Memory B cell (primary cell): ENCODE measurements around the gene SDK1.
"Not testable (repeated sequence)": the region's sequence is repeated elsewhere in the genome, so short reads cannot be mapped to it uniquely, and the experiment has no call there.

Experiments used
- ATAC-seq: fragments of 150-1000 bp; cut with Tn5 transposase; 2 replicates; pipeline ENCODE4 v1.10.0; 2021; ENCODE audit warnings: low read depth, mild to moderate bottlenecking, moderate library complexity
- DNase-seq, 2 donors: peaks; one replicate each; pipeline ENCODE4 v3.0.0; 2022; ENCODE audit warnings: low spot score in 2 of 2
- H3K27ac Mint-ChIP-seq: one replicate; pipeline ENCODE4 v1.8.0; 2022; ENCODE audit warnings: mild to moderate bottlenecking, moderate library complexity, mixed read lengths
- H3K27me3 Mint-ChIP-seq: one replicate; pipeline ENCODE4 v1.8.0; 2022; ENCODE audit warnings: mixed read lengths
- H3K36me3 Mint-ChIP-seq: one replicate; pipeline ENCODE4 v1.8.0; 2022; ENCODE audit warnings: mild to moderate bottlenecking, mixed read lengths
- H3K4me1 Mint-ChIP-seq: one replicate; pipeline ENCODE4 v1.8.0; 2022; ENCODE audit warnings: mixed read lengths
- H3K4me3 Mint-ChIP-seq: one replicate; pipeline ENCODE4 v1.8.0; 2022; ENCODE audit warnings: mild to moderate bottlenecking, moderate library complexity, mixed read lengths
- H3K9me3 Mint-ChIP-seq: one replicate; pipeline ENCODE4 v1.8.0; 2022; ENCODE audit warnings: mixed read lengths

Gene SDK1

DNA sequence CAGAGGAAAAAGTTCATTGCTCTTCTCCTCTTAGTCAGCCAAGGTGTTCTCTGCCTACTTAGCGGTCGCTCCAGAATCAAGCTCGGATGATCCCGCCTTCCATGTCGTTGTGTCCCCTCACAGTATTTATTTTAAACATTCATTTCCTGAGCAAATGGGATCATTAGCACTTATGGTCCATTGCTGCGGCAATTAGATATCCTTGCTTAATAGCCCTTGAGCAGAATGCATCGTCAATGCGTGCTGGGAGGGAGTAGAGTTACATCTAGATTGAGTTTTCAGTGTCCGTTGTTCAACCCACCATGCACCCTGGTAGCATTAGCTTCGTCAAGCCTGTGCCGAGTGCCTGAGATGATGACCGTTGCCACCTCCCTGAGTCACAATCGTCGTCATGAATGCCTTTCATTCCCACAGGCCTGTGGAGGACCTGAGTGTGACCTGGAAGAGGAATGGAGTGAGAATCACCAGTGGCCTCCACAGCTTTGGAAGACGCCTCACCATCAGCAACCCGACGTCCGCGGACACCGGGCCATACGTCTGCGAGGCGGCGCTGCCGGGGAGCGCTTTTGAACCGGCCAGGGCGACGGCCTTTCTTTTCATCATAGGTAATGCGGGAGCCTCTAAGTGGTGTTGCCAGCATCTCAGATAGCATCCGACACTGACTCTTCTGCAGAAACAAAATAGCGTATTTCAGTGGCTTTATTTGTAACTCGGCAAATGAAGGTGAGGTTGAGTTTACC lies 650.4 kb downstream of the SDK1 start:
- ATAC-seq (no peak), DNase-seq (no peak)
- H3K27me3 Mint-ChIP-seq, result peaks cover 24% of the 10 kb centered on the region
- H3K4me3 Mint-ChIP-seq, result no peak overlapping the region
- no peak overlapping the region for H3K27ac Mint-ChIP-seq
- H3K4me1 Mint-ChIP-seq, result peaks cover 21% of the 10 kb centered on the region
- H3K36me3 Mint-ChIP-seq, result peaks cover 3% of the 10 kb centered on the region
- peaks cover 2% of the 10 kb centered on the region for H3K9me3 Mint-ChIP-seq

- H3K36me3 Mint-ChIP-seq, result peaks cover 3% of the 10 kb centered on the region
- H3K27me3 Mint-ChIP-seq, result peaks cover 24% of the 10 kb centered on the region
- no peak overlapping the region for H3K27ac Mint-ChIP-seq
- H3K4me1 Mint-ChIP-seq, result peaks cover 36% of the 10 kb centered on the region
- no peak overlapping the region for H3K4me3 Mint-ChIP-seq
- ATAC-seq, result no peak
- H3K9me3 Mint-ChIP-seq, result peaks cover 2% of the 10 kb centered on the region
- DNase-seq, result no peak
Observed at GRCh38 chr7:3953133-3953532, 652.1 kb downstream of the SDK1 start.

GRCh38 chr7:3953946-3954345 lies 652.9 kb downstream of the SDK1 start:
- no peak for ATAC-seq
- Mint-ChIP-seq H3K27ac (no peak overlapping the region), H3K4me1 (peaks cover 37% of the 10 kb centered on the region), H3K9me3 (peaks cover 2% of the 10 kb centered on the region), H3K27me3 (peaks cover 21% of the 10 kb centered on the region), H3K4me3 (no peak overlapping the region), H3K36me3 (peaks cover 3% of the 10 kb centered on the region)
- no peak for DNase-seq

GRCh38 chr7:3955026-3955425 lies 654.0 kb downstream of the SDK1 start:
- H3K4me3 Mint-ChIP-seq, result no peak overlapping the region
- H3K4me1 Mint-ChIP-seq, result peaks cover 37% of the 10 kb centered on the region
- H3K27ac Mint-ChIP-seq, result peak overlapping the region; percentile 83
- peaks cover 18% of the 10 kb centered on the region for H3K27me3 Mint-ChIP-seq
- ATAC-seq (no peak), DNase-seq (no peak)
- H3K9me3 Mint-ChIP-seq, result peaks cover 2% of the 10 kb centered on the region
- peaks cover 3% of the 10 kb centered on the region for H3K36me3 Mint-ChIP-seq

DNA sequence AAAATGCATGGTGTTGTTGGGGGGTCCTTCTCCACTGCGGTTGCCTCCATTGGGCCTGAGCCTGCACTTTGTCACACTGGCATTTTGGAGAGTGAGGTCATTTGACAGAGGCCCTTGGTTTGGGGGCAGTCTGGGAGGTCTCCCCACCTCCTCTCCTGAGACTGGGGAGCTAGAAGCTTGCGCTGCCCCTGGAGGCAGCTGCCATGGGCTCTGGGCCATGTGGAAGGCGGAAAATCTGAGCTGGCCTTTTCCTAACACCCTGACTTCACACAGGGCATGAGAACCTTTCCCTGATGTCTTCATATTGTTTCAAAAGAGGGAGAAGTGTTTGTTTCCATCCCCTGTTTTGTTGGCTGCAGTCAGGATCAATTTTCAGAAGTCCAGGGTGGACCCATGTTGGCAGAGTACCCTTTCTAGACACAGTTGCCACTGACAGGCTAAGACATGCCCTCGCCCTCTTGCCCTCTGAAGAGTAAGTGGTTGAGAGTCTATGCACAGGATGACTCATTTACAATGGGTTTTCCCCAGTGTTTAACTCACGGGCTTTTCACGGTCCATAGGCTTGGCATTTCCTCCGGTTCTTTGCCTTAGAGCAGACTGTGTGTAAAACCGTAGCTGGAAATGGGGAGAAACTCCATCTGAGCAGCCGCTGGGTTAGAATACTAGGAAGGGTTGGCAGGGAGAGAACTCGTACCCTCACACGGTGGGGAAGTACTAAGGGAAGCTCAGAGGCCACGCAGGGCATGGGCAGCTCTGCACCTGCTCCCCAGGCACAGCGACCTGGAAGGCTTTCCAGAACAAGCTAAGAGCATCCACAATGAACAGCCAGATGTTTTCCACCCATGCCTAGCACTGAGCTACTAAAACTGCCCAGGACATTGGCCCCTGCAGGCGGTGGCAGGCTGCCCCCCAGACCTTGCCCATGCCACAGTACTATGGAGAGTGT lies 655.0 kb downstream of the SDK1 start:
- ATAC-seq (peak; percentile 84), DNase-seq (peak; percentile 19 to 30)
- Mint-ChIP-seq H3K4me3 (peak overlapping the region; percentile 60), H3K4me1 (peaks cover 32% of the 10 kb centered on the region), H3K27ac (peak overlapping the region; percentile 83), H3K9me3 (peaks cover 2% of the 10 kb centered on the region), H3K36me3 (peaks cover 2% of the 10 kb centered on the region), H3K27me3 (peaks cover 9% of the 10 kb centered on the region)

DNA sequence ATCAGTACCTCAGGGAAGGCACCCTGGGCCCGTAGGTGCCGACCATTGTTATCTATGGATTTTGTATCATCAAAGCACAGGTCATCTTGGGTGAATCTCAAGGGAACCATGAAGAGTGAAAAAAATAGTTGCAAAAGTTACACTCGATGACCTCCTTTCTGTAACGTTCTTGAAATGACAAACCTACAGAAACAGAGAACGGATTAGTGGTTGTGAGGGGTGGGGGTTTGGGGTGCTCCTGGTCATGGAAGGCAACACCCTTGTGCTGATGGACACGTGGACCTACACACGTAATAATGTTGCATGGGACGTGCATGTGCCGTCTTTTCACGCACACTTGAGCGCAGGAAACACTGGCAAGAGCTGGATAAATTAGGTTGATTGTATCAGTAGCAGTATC lies 655.9 kb downstream of the SDK1 start:
- peaks cover 2% of the 10 kb centered on the region for H3K36me3 Mint-ChIP-seq
- H3K9me3 Mint-ChIP-seq, result peaks cover 3% of the 10 kb centered on the region
- H3K4me1 Mint-ChIP-seq, result peaks cover 34% of the 10 kb centered on the region
- DNase-seq, result no peak
- H3K27ac Mint-ChIP-seq, result no peak overlapping the region
- peaks cover 5% of the 10 kb centered on the region for H3K27me3 Mint-ChIP-seq
- H3K4me3 Mint-ChIP-seq, result no peak overlapping the region
- ATAC-seq, result no peak

DNA sequence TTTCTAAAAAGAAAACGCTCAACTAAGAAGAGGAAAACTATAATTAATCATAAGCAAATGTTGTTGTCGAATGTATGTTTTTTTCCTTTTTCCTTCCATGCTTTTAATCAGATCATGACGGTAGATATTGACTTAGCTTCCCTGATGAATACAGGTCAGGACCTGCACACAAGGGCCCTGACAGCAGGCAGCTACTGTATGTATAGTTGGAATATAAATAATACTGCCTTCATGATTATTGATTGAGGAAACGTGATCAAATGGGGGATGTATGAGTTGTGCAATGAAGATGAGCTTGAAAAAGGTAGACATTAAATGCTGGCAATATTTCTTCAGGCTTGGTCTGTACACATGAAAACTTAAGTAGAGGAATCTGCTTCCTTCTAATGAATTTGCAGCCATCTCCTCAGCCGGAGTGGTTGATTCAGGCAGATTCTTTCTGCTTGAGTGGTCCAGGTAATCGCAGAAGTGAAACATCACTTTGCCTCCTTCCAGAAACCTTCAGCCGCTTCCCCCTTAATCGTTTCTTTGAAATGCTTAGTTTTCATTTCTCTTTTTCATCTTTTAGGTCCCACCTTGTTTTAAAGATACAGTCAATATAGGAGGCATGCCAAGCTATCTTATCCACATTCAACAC lies 656.5 kb downstream of the SDK1 start:
- ATAC-seq, result peak; percentile 79

DNA sequence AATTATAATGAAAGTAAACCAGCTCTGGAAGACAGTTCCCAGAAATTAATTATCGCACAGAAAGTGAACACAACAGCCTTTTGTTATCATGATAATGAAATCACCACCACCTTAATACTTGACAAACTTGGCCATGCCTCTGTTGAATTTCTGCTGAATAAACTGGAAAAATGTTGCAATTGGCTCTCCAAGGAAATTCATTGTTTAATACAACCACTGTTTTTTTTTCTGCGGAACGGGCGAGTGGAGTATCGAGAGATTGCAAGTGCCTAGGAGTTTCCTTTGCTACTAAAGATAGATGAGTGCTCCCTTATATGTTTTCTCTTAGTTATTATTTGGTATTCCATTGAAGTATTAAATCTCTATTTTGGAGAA lies 657.0 kb downstream of the SDK1 start:
- Mint-ChIP-seq H3K9me3 (peaks cover 3% of the 10 kb centered on the region), H3K27ac (no peak overlapping the region), H3K4me1 (peaks cover 34% of the 10 kb centered on the region), H3K4me3 (no peak overlapping the region), H3K36me3 (peaks cover 2% of the 10 kb centered on the region), H3K27me3 (peaks cover 6% of the 10 kb centered on the region)
- DNase-seq (no peak), ATAC-seq (no peak)

More for the DNA sequence above, 656.5 kb downstream of the SDK1 start:
- Mint-ChIP-seq H3K4me3 (no peak overlapping the region), H3K27me3 (peaks cover 6% of the 10 kb centered on the region), H3K4me1 (peaks cover 34% of the 10 kb centered on the region), H3K9me3 (peaks cover 3% of the 10 kb centered on the region), H3K27ac (peak overlapping the region; percentile 66), H3K36me3 (peaks cover 2% of the 10 kb centered on the region)
- peak in 1 of 2 donors; percentile 40 for DNase-seq

- ATAC-seq (no peak), DNase-seq (no peak)
- Mint-ChIP-seq H3K4me1 (peaks cover 32% of the 10 kb centered on the region), H3K27me3 (peaks cover 6% of the 10 kb centered on the region), H3K9me3 (peaks cover 3% of the 10 kb centered on the region), H3K4me3 (no peak overlapping the region), H3K27ac (no peak overlapping the region), H3K36me3 (peaks cover 2% of the 10 kb centered on the region)
Observed at GRCh38 chr7:3959364-3959763, 658.3 kb downstream of the SDK1 start.

DNA sequence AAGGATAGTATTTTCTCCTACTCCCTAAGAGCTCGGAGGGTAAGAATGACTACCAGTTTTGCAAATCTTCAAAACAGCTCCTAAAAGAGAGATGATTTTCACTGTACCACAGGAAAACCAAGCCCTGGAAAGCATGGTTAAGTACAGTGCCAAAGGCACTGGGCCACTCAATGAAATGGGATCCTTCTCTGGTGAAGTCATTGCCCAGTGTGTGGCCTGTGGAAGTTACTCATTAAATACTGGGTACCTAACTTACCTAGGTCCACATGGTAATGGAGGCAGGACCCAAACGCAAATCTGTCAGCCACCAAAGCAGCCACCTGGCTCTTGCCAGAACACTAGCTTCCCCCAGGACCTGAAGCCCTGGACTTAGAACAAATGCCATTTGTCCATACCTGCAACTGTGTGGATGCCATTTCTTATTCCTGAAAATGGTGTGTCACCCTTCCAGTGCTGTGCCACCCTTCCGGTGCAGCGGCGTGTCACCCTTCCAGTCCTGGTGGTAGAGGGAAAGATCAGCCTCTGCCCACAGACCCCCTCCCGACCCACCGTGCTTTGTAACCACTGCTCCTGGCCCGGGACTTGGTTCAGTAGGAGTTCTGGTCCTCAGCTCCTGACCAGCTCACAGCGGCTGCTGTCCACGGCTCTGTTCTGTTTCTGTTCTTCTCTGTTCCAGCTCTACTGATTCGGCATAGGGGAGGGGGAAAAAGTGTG lies 659.2 kb downstream of the SDK1 start:
- peaks cover 3% of the 10 kb centered on the region for H3K9me3 Mint-ChIP-seq
- ATAC-seq, result no peak
- no peak overlapping the region for H3K27ac Mint-ChIP-seq
- H3K36me3 Mint-ChIP-seq, result peaks cover 2% of the 10 kb centered on the region
- H3K27me3 Mint-ChIP-seq, result peaks cover 4% of the 10 kb centered on the region
- H3K4me1 Mint-ChIP-seq, result peaks cover 30% of the 10 kb centered on the region
- no peak overlapping the region for H3K4me3 Mint-ChIP-seq
- DNase-seq, result no peak

DNA sequence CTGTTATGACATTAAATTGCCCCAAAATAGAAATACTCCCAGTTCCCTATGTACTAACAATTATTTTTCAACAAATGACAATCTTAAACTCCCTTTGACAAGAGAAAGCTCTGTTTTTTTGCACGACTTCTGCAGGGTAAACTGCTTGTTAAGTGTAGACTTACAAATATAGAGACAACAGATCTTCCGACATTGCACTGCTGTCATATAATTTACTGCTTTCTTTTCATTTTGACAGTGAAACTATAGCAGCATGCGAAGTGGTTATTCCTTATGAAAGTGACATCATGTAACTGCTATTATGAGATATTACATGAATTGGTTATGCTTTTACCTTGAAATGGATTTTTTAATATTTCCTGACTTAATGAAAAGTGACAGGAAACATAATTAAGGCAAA lies 659.9 kb downstream of the SDK1 start:
- Mint-ChIP-seq H3K4me1 (peaks cover 24% of the 10 kb centered on the region), H3K36me3 (peaks cover 2% of the 10 kb centered on the region)

DNA sequence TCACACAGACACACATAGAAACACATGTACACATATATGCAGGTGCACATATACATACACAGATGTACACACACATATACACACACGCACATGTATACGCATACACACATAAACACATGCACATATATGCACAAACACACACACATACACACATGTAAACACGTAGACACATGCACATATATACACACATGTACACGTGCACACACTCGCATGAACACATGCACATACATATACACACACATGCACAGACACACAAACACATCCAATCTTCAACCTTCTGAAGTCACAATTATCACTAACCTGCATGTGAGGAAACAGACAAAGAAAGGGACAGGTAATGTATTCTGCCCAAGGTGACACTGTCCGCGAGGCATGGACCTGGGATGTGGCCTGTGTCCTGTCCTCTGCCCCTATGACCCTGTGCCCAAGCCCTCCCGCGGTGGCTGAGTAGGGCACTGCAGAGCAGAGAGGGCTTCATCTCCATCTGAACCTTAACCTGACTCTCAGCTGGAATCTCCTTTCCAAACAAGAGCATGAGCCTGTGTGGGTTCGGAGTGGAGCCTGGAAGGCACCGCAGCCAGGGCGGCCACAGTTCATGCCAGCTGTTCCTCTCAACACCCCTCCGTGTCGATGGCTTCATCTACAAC lies 660.9 kb downstream of the SDK1 start:
- Mint-ChIP-seq H3K4me3 (no peak overlapping the region), H3K27ac (no peak overlapping the region), H3K9me3 (peaks cover 3% of the 10 kb centered on the region), H3K36me3 (peaks cover 2% of the 10 kb centered on the region), H3K27me3 (peaks cover 8% of the 10 kb centered on the region), H3K4me1 (peaks cover 13% of the 10 kb centered on the region)
- ATAC-seq, result no peak
- no peak for DNase-seq

More for the DNA sequence above, 659.9 kb downstream of the SDK1 start:
- Mint-ChIP-seq H3K27ac (no peak overlapping the region), H3K9me3 (peaks cover 3% of the 10 kb centered on the region), H3K27me3 (peaks cover 8% of the 10 kb centered on the region), H3K4me3 (no peak overlapping the region)
- DNase-seq, result no peak
- ATAC-seq, result no peak

DNA sequence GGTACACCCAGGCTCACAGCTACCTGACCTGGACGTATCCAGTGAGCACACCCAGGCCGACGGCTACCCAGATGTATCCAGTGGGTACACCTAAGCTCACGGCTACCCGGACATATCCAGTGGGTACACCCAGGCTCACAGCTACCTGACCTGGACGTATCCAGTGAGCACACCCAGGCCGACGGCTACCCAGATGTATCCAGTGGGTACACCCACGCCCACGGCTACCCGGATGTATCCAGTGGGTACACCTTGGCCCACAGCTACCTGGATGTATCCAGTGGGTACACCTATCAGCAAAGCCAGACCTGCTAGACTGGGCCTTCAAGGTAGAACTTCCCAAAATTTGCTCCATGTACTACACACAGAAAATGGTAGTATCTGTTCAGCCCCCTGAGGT lies 662.7 kb downstream of the SDK1 start:
- not testable (repeated sequence) for H3K9me3 Mint-ChIP-seq, H3K27ac Mint-ChIP-seq, H3K27me3 Mint-ChIP-seq, H3K4me1 Mint-ChIP-seq, H3K36me3 Mint-ChIP-seq, DNase-seq, H3K4me3 Mint-ChIP-seq, ATAC-seq
